MM.1S (cell line): ENCODE measurements around the gene XYLT1.

Experiments used
- EZH2 ChIP-seq: fragments of 300-600 bp; sonication (generic); optimal IDR thresholded peaks from 2 replicates; pipeline ENCODE3; 2017; ENCODE audit warnings: low read depth, mild to moderate bottlenecking, antibody characterized with exemption, low read length, mixed read lengths
- TF ChIP-seq, protein P1 (sequence below): fragments of 300-600 bp; sonication (generic); IDR thresholded peaks from 2 replicates; pipeline ENCODE4 v1.5.1; 2016; ENCODE audit warnings: antibody characterized with exemption, low read length, mixed read lengths

DNA sequence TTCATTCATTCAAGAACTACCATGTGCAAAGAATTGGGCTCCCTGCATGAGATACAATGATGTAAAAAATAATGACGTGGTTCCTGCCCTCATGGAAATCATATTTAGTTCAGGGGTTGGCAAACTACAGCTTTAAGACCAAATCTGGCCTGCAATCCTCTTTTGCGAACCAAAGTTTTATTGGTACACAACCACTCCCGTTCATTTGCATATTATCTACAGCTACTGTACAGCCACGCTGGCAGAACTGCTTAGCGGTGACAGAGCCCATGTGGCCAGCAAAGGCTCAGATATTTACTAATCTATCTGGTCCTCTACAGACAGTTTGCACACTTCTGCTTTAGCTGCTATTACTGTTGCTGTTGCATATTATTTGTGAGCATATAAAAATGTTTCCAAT, 167.7 kb downstream of the XYLT1 start:
- TF ChIP-seq, protein P1, sequence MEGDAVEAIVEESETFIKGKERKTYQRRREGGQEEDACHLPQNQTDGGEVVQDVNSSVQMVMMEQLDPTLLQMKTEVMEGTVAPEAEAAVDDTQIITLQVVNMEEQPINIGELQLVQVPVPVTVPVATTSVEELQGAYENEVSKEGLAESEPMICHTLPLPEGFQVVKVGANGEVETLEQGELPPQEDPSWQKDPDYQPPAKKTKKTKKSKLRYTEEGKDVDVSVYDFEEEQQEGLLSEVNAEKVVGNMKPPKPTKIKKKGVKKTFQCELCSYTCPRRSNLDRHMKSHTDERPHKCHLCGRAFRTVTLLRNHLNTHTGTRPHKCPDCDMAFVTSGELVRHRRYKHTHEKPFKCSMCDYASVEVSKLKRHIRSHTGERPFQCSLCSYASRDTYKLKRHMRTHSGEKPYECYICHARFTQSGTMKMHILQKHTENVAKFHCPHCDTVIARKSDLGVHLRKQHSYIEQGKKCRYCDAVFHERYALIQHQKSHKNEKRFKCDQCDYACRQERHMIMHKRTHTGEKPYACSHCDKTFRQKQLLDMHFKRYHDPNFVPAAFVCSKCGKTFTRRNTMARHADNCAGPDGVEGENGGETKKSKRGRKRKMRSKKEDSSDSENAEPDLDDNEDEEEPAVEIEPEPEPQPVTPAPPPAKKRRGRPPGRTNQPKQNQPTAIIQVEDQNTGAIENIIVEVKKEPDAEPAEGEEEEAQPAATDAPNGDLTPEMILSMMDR: no peak
- no peak for TF ChIP-seq EZH2
